Measurements from ENCODE around the gene HLA-F.

Gene HLA-F

GRCh38 chr6:29705389-29706231 is 17.6 kb upstream of the HLA-F start:
- Mint-ChIP-seq H3K27ac (no peak overlapping the region), H3K4me1 (peaks cover 20 to 32% of the 10 kb centered on the region in 2 donors), H3K36me3 (no peaks in the 10 kb centered on the region), H3K9me3 (no peaks in the 10 kb centered on the region), H3K4me3 (no peak overlapping the region), H3K27me3 (peaks cover 20 to 39% of the 10 kb centered on the region in 2 donors)
- ATAC-seq (replicated peaks), result no peak
- DNase-seq, result no peak

GRCh38 chr6:29708432-29709179 is 14.6 kb upstream of the HLA-F start:
- DNase-seq (peak; percentile 30), ATAC-seq (replicated peaks) (peak; percentile 90 to 94)
- H3K4me1 Mint-ChIP-seq, result peaks cover 20 to 24% of the 10 kb centered on the region in 2 donors
- no peaks in the 10 kb centered on the region for H3K36me3 Mint-ChIP-seq
- H3K27me3 Mint-ChIP-seq, result peaks cover 5 to 13% of the 10 kb centered on the region in 2 donors
- peak overlapping the region; percentile 64 to 75 for H3K4me3 Mint-ChIP-seq
- peak overlapping the region; percentile 78 for H3K27ac Mint-ChIP-seq
- no peaks in the 10 kb centered on the region for H3K9me3 Mint-ChIP-seq

- Mint-ChIP-seq H3K27ac (peak overlapping the region; percentile 61), H3K36me3 (no peaks in the 10 kb centered on the region), H3K4me1 (peaks cover 20 to 24% of the 10 kb centered on the region in 2 donors), H3K27me3 (peaks cover 0 to 7% of the 10 kb centered on the region in 2 donors), H3K9me3 (no peaks in the 10 kb centered on the region), H3K4me3 (peak overlapping the region; percentile 64 to 75)
- peak; percentile 75 to 78 for ATAC-seq (replicated peaks)
- DNase-seq, result peak; percentile 28
Measured at GRCh38 chr6:29709188-29709587, 14.0 kb upstream of the HLA-F start.

- Mint-ChIP-seq H3K4me3 (peak overlapping the region in 1 of 2 donors; percentile 41), H3K36me3 (peaks cover 0 to 2% of the 10 kb centered on the region in 2 donors), H3K9me3 (peaks cover 0 to 1% of the 10 kb centered on the region in 2 donors), H3K27me3 (no peaks in the 10 kb centered on the region), H3K4me1 (peaks cover 20 to 24% of the 10 kb centered on the region in 2 donors), H3K27ac (peak overlapping the region; percentile 59)
- ATAC-seq (replicated peaks), result no peak
- no peak for DNase-seq
Measured at GRCh38 chr6:29710281-29710941, 12.8 kb upstream of the HLA-F start.

- DNase-seq, result no peak
Measured at GRCh38 chr6:29720863-29721262, 2.4 kb upstream of the HLA-F start.

GRCh38 chr6:29723666-29724588 is 693 bp downstream of the HLA-F start:
- Mint-ChIP-seq H3K27me3 (no peaks in the 10 kb centered on the region), H3K4me1 (peaks cover 29 to 59% of the 10 kb centered on the region in 2 donors), H3K36me3 (peaks cover 43 to 48% of the 10 kb centered on the region in 2 donors), H3K27ac (peak overlapping the region; percentile 99), H3K9me3 (no peaks in the 10 kb centered on the region), H3K4me3 (peak overlapping the region; percentile 92 to 93)
- DNase-seq (peak; percentile 62), ATAC-seq (replicated peaks) (peak; percentile 66)

More at GRCh38 chr6:29720863-29721262, 2.4 kb upstream of the HLA-F start:
- Mint-ChIP-seq H3K4me3 (no peak overlapping the region), H3K27ac (no peak overlapping the region), H3K9me3 (no peaks in the 10 kb centered on the region), H3K4me1 (peaks cover 19 to 33% of the 10 kb centered on the region in 2 donors), H3K36me3 (peaks cover 23 to 24% of the 10 kb centered on the region in 2 donors), H3K27me3 (no peaks in the 10 kb centered on the region)
- no peak for ATAC-seq (replicated peaks)

- no peak for ATAC-seq (replicated peaks)
- peaks cover 43 to 48% of the 10 kb centered on the region in 2 donors for H3K36me3 Mint-ChIP-seq
- peaks cover 29 to 59% of the 10 kb centered on the region in 2 donors for H3K4me1 Mint-ChIP-seq
- no peak for DNase-seq
- H3K4me3 Mint-ChIP-seq, result peak overlapping the region; percentile 92 to 93
- no peaks in the 10 kb centered on the region for H3K9me3 Mint-ChIP-seq
- peak overlapping the region; percentile 99 for H3K27ac Mint-ChIP-seq
- no peaks in the 10 kb centered on the region for H3K27me3 Mint-ChIP-seq
Measured at GRCh38 chr6:29724937-29725869, 2.0 kb downstream of the HLA-F start.

- H3K4me3 Mint-ChIP-seq, result peak overlapping the region; percentile 92 to 93
- ATAC-seq (replicated peaks) (no peak), DNase-seq (no peak)
- peaks cover 43 to 48% of the 10 kb centered on the region in 2 donors for H3K36me3 Mint-ChIP-seq
- H3K27me3 Mint-ChIP-seq, result no peaks in the 10 kb centered on the region
- no peaks in the 10 kb centered on the region for H3K9me3 Mint-ChIP-seq
- H3K4me1 Mint-ChIP-seq, result peaks cover 32 to 64% of the 10 kb centered on the region in 2 donors
- peak overlapping the region; percentile 99 for H3K27ac Mint-ChIP-seq
Measured at GRCh38 chr6:29726001-29726400, 2.8 kb downstream of the HLA-F start.

- Mint-ChIP-seq H3K27ac (no peak overlapping the region), H3K36me3 (peaks cover 43 to 48% of the 10 kb centered on the region in 2 donors)
Measured at GRCh38 chr6:29726571-29727194, 3.4 kb downstream of the HLA-F start.

GRCh38 chr6:29727637-29728036 is 4.4 kb downstream of the HLA-F start:
- no peaks in the 10 kb centered on the region for H3K27me3 Mint-ChIP-seq
- H3K27ac Mint-ChIP-seq, result peak overlapping the region; percentile 72
- H3K4me3 Mint-ChIP-seq, result no peak overlapping the region
- peaks cover 27 to 52% of the 10 kb centered on the region in 2 donors for H3K4me1 Mint-ChIP-seq
- ATAC-seq (replicated peaks) (no peak), DNase-seq (no peak)
- H3K36me3 Mint-ChIP-seq, result peaks cover 43 to 48% of the 10 kb centered on the region in 2 donors
- no peaks in the 10 kb centered on the region for H3K9me3 Mint-ChIP-seq

More at GRCh38 chr6:29726571-29727194, 3.4 kb downstream of the HLA-F start:
- H3K4me1 Mint-ChIP-seq, result peaks cover 30 to 59% of the 10 kb centered on the region in 2 donors
- DNase-seq (no peak), ATAC-seq (replicated peaks) (no peak)
- no peaks in the 10 kb centered on the region for H3K9me3 Mint-ChIP-seq
- H3K27me3 Mint-ChIP-seq, result no peaks in the 10 kb centered on the region
- H3K4me3 Mint-ChIP-seq, result peak overlapping the region; percentile 92 to 93

- ATAC-seq (replicated peaks) (no peak), DNase-seq (no peak)
- Mint-ChIP-seq H3K27ac (peak overlapping the region; percentile 65), H3K4me3 (no peak overlapping the region), H3K36me3 (peaks cover 42 to 48% of the 10 kb centered on the region in 2 donors), H3K4me1 (peaks cover 27 to 52% of the 10 kb centered on the region in 2 donors), H3K27me3 (no peaks in the 10 kb centered on the region), H3K9me3 (no peaks in the 10 kb centered on the region)
Measured at GRCh38 chr6:29728173-29728874, 5.1 kb downstream of the HLA-F start.

Measured in stimulated activated naive B cell treated with anti-CD40 and anti-IgM and Interleukin-4, amounts not matched to agents 10 μg/mL and 1 μg/mL and 100 μg/mL, for 72 hours (primary cell).